Measurements from ENCODE around the gene NAP1L3. TPM values are rescaled to one million over a fixed set of nuclear protein-coding genes. Genes with fewer than 3 reads are reported as not detected.

The NAP1L3 gene, protein sequence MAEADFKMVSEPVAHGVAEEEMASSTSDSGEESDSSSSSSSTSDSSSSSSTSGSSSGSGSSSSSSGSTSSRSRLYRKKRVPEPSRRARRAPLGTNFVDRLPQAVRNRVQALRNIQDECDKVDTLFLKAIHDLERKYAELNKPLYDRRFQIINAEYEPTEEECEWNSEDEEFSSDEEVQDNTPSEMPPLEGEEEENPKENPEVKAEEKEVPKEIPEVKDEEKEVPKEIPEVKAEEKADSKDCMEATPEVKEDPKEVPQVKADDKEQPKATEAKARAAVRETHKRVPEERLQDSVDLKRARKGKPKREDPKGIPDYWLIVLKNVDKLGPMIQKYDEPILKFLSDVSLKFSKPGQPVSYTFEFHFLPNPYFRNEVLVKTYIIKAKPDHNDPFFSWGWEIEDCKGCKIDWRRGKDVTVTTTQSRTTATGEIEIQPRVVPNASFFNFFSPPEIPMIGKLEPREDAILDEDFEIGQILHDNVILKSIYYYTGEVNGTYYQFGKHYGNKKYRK
- total RNA-seq (1 to 10 TPM; 2.0 to 3.2 TPM), polyA plus RNA-seq (ENCODE audit: insufficient read length in 6 of 6) (10 to 100 TPM; 15.0 to 20.4 (median 17.9) TPM)
- long read RNA-seq, donor 1, transcript NAP1L3-201 (1 exons, 2,639 nt): major isoform, 20 of 20 reads
- long read RNA-seq, donor 1, partial matches to known transcripts: 0 of 20 reads
- long read RNA-seq, donor 1, other reads (novel, unspliced or antisense): 0 of 20 reads
- long read RNA-seq, donor 2, transcript NAP1L3-201 (1 exons, 2,639 nt): major isoform, 31 of 31 reads
- long read RNA-seq, donor 2, partial matches to known transcripts: 0 of 31 reads
- long read RNA-seq, donor 2, other reads (novel, unspliced or antisense): 0 of 31 reads
- long read RNA-seq, donor 3, transcript NAP1L3-201 (1 exons, 2,639 nt): major isoform, 12 of 12 reads
- long read RNA-seq, donor 3, partial matches to known transcripts: 0 of 12 reads
- long read RNA-seq, donor 3, other reads (novel, unspliced or antisense): 0 of 12 reads
- long read RNA-seq, donor 4, partial matches to known transcripts: 0 of 1 reads
- long read RNA-seq, donor 4, other reads (novel, unspliced or antisense): 0 of 1 reads
- long read RNA-seq, donor 5, transcript NAP1L3-201 (1 exons, 2,639 nt): major isoform, 12 of 12 reads
- long read RNA-seq, donor 5, partial matches to known transcripts: 0 of 12 reads
- long read RNA-seq, donor 5, other reads (novel, unspliced or antisense): 0 of 12 reads
- long read RNA-seq, donor 6, transcript NAP1L3-201 (1 exons, 2,639 nt): major isoform, 30 of 30 reads
- long read RNA-seq, donor 6, partial matches to known transcripts: 0 of 30 reads
- long read RNA-seq, donor 6, other reads (novel, unspliced or antisense): 0 of 30 reads
- long read RNA-seq, donor 7, transcript NAP1L3-201 (1 exons, 2,639 nt): major isoform, 6 of 6 reads
- long read RNA-seq, donor 7, partial matches to known transcripts: 0 of 6 reads
- long read RNA-seq, donor 7, other reads (novel, unspliced or antisense): 0 of 6 reads
- long read RNA-seq, donor 8, transcript NAP1L3-201 (1 exons, 2,639 nt): major isoform, 11 of 11 reads
- long read RNA-seq, donor 8, partial matches to known transcripts: 0 of 11 reads
- long read RNA-seq, donor 8, other reads (novel, unspliced or antisense): 0 of 11 reads
- long read RNA-seq, donor 9: 0 reads
- long read RNA-seq, donor 10: 0 reads
- long read RNA-seq, donor 11, transcript NAP1L3-201 (1 exons, 2,639 nt): major isoform, 288 of 288 reads
- long read RNA-seq, donor 11, partial matches to known transcripts: 0 of 288 reads
- long read RNA-seq, donor 11, other reads (novel, unspliced or antisense): 0 of 288 reads
- long read RNA-seq, donor 12, transcript NAP1L3-201 (1 exons, 2,639 nt): major isoform, 13 of 13 reads
- long read RNA-seq, donor 12, partial matches to known transcripts: 0 of 13 reads
- long read RNA-seq, donor 12, other reads (novel, unspliced or antisense): 0 of 13 reads

DNA sequence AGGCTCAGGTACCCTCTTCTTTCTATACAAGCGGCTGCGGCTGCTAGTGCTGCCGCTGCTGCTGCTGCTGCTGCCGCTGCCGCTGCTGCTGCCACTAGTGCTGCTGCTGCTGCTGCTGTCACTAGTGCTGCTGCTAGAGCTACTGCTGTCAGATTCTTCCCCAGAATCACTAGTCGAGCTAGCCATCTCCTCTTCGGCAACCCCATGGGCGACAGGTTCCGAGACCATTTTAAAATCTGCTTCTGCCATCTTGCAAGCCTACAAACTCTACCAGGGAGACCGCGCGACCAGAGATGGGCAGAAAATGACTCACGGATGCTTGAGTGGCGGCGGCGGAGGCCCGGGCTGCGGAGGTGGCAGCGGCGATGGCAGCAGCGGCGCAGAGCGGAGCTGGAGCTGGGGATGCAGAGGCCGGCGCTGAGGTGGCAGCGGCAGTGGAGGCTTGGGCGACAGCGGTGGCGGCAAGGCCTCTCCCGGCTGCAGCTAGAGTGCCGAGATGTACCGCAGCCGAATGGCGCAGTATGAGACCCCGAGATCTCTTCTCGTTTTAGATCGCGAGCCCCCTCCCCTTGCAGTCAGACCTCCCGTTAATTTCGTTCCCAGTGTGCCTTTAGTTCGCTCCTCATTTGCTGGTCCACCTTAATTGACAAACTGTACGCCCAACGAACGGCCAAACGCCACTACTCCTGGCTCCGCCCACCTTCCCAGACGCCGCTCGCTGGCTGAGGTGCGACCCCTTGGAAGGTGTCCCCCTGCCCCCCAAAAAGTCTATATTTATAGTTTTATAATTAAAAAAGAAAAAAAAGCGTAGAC is at the start of gene NAP1L3:
NAP1L3 (minus strand) TSS at position 523 of the 813 bp plus-strand sequence; CDS start at position 249, 274 bp downstream.
- Histone ChIP-seq H3K9me3 (no peaks in the 10 kb centered on the region), H3K36me3 (no peaks in the 10 kb centered on the region), H3K27me3 (peaks cover 14 to 41% of the 10 kb centered on the region in 2 donors), H3K4me3 (peak within 1 kb of the TSS; percentile 31 to 41), H3K27ac (peak within 1 kb of the TSS; percentile 18 to 46), H3K4me1 (no peaks in the 10 kb centered on the region)
- peak; percentile 47 to 80 (median 72) for DNase-seq
- intact Hi-C loops (cut with DNase I): no loop called here
- ATAC-seq: peak; percentile 97
- TF ChIP-seq CTCF (IDR thresholded peaks at IDR 0.05): no peak

DNA sequence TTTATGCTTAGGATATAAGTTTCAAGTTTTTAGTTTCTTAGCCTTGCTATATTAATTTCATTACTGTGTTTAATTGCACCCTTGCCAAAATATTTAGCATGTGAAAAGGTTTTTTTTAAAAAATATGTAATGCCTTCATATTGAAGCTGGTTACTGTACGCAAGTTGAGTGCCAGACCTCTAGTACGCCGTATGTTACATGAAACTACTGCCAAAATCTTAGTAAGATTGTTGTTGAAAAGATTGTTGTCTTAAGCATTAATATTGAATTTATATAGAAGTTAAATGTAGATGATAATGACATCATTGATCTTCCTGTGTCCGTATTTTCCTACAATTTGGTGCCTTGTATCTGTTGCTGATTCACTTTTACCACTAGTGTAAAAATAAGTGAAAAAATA is 37.7 kb upstream of the NAP1L3 start:
- H3K27me3 ChIP-seq: no peaks in the 10 kb centered on the region
- ATAC-seq: no peak
- no peak overlapping the region for H3K4me3 ChIP-seq
- no peak for TF ChIP-seq CTCF (IDR thresholded peaks at IDR 0.05)
- H3K9me3 ChIP-seq: no peaks in the 10 kb centered on the region
- no peaks in the 10 kb centered on the region for H3K4me1 ChIP-seq
- H3K27ac ChIP-seq: no peak overlapping the region
- intact Hi-C loops (cut with DNase I): no loop called here
- no peaks in the 10 kb centered on the region for H3K36me3 ChIP-seq
- DNase-seq: no peak

GRCh38 chrX:93703701-93704100 is 30.3 kb upstream of the NAP1L3 start:
- Histone ChIP-seq H3K36me3 (no peaks in the 10 kb centered on the region), H3K27me3 (no peaks in the 10 kb centered on the region), H3K27ac (no peak overlapping the region), H3K9me3 (no peaks in the 10 kb centered on the region), H3K4me3 (no peak overlapping the region), H3K4me1 (no peaks in the 10 kb centered on the region)
- ATAC-seq: no peak
- no peak for TF ChIP-seq CTCF (IDR thresholded peaks at IDR 0.05)
- no peak for DNase-seq
- intact Hi-C loops (cut with DNase I): no loop called here

DNA sequence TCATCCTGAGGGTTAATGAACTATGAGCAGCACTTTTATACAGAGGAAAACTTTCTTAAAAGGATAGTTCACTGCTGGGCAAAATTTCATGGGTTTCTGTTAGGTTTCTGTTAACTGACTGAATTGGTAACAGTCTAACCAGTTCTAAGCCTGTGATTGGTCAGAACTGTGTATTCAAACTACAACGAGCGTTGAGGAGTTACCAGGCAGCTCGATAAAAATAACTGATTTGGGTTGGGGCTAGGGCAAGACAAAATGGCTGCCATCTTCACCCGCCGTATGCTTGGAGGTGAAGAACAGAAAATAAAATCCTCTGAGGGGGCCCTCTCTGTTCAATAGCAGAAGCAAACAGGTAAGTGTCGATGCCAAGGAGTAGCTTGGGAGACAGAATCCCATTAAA is 22.6 kb upstream of the NAP1L3 start:
- intact Hi-C loops (cut with DNase I): no loop called here
- no peak for DNase-seq
- no peaks in the 10 kb centered on the region for H3K4me1 ChIP-seq
- H3K27me3 ChIP-seq: no peaks in the 10 kb centered on the region
- TF ChIP-seq CTCF (IDR thresholded peaks at IDR 0.05): no peak
- no peak overlapping the region for H3K4me3 ChIP-seq
- H3K36me3 ChIP-seq: no peaks in the 10 kb centered on the region
- no peak overlapping the region for H3K27ac ChIP-seq
- H3K9me3 ChIP-seq: no peaks in the 10 kb centered on the region
- ATAC-seq: no peak
